RWPE1 (cell line): ENCODE measurements around the gene PLD3.

Experiments used
- CTCF ChIA-PET: fragments of 350-600 bp; sonication (Branson Sonifier 250); formaldehyde crosslinking; extraction: SDS; loops from one replicate; lab custom pipeline; 2021; lab: Yijun Ruan, JAX
- POLR2A ChIA-PET: fragments of 400-600 bp; formaldehyde crosslinking; extraction: SDS; loops from one replicate; lab custom pipeline; 2020; ENCODE audit warnings: antibody characterized with exemption; ENCODE audit not compliant: low non-redundant PET; lab: Yijun Ruan, JAX
- DNase-seq: peaks from one replicate; pipeline ENCODE4 v3.0.0; 2012; ENCODE audit warnings: low spot score
- H3K27ac ChIP-seq: fragments of 450-650 bp; 2 replicates; pipeline ENCODE4 v1.5.1; 2017
- CTCF ChIP-seq: fragments of 450-650 bp; conservative IDR thresholded peaks from 2 replicates; pipeline ENCODE4 v1.5.1; 2017; ENCODE audit warnings: low read depth, mild to moderate bottlenecking

Gene PLD3

GRCh38 chr19:40305403-40305802, 43.1 kb upstream of the PLD3 start:
- peak; percentile 82 for DNase-seq
- CTCF ChIA-PET = interaction anchor here (0.5 to 2.1 kb wide), 20 partner anchors 9 to 1220 kb away, joined by 3 to 10 read pairs (median 3); partner anchors contain the start of gene AKT2
- H3K27ac ChIP-seq = no peak overlapping the region
- POLR2A ChIA-PET = interaction anchor here (0.6 to 0.7 kb wide), 2 partner anchors 9 to 19 kb away, joined by 3 to 5 read pairs; no protein-coding TSS in a partner anchor
- TF ChIP-seq CTCF = peak; percentile 82

GRCh38 chr19:40309666-40310065, 38.8 kb upstream of the PLD3 start:
- H3K27ac ChIP-seq = no peak overlapping the region
- POLR2A ChIA-PET = interaction anchor here (0.7 kb wide), 1 partner anchor 17 kb away, joined by 8 read pairs; no protein-coding TSS in a partner anchor
- DNase-seq = no peak
- CTCF ChIA-PET = no interaction called here
- no peak for TF ChIP-seq CTCF

DNA sequence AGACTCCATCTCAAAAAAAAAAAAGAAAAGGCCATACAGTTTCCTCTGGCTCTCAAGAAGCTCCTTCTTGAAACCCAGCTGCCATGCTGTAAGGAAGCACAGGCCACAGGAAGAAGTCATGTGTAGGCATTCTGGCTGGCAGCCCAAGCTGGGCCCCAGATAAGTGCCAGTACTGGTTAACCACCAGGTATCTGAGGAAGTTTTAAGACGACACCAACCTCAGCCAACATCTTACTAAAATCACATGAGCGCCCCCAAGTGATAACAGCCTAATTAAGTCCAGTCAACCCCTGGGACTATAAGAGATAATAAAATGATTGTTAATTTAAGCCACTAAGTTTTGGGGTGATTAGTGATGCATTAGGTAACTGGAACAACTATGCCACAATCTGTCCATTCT, 36.0 kb upstream of the PLD3 start:
- H3K27ac ChIP-seq = no peak overlapping the region
- CTCF ChIA-PET = interaction anchor here (0.8 kb wide), 1 partner anchor 108 kb away, joined by 3 read pairs; no protein-coding TSS in a partner anchor
- DNase-seq = no peak
- POLR2A ChIA-PET = no interaction called here
- no peak for TF ChIP-seq CTCF

GRCh38 chr19:40313229-40313983, 35.1 kb upstream of the PLD3 start:
- POLR2A ChIA-PET = interaction anchor here (0.6 kb wide), 1 partner anchor 15 kb away, joined by 4 read pairs; no protein-coding TSS in a partner anchor
- TF ChIP-seq CTCF = no peak

DNA sequence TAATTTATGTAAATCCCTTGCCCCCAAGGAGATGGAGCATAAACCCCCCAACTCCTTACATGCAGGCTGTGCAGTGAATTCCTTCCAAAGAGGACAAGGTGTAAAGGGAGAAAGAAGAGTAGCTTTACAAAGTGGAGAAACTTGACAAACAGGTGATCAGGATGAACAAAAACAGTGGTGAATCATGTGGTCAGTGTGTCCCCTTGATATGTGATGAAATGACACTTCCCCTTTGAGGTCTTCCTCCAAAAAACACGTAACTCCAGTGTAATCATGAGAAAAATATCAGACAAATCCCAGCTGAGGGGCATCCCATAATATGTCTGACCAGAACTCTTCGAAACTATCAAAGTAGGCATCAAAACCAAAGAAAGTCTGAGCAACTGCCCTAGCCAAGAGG, 33.8 kb upstream of the PLD3 start:
- no peak for TF ChIP-seq CTCF
- POLR2A ChIA-PET = interaction anchor here (0.7 kb wide), 1 partner anchor 9 kb away, joined by 3 read pairs; no protein-coding TSS in a partner anchor
- H3K27ac ChIP-seq = no peak overlapping the region
- no peak for DNase-seq
- CTCF ChIA-PET = no interaction called here

More at GRCh38 chr19:40313229-40313983, 35.1 kb upstream of the PLD3 start:
- no peak for DNase-seq
- CTCF ChIA-PET = interaction anchor here (0.7 to 0.8 kb wide), 2 partner anchors 8 to 164 kb away, joined by 3 to 5 read pairs; no protein-coding TSS in a partner anchor
- no peak overlapping the region for H3K27ac ChIP-seq

DNA sequence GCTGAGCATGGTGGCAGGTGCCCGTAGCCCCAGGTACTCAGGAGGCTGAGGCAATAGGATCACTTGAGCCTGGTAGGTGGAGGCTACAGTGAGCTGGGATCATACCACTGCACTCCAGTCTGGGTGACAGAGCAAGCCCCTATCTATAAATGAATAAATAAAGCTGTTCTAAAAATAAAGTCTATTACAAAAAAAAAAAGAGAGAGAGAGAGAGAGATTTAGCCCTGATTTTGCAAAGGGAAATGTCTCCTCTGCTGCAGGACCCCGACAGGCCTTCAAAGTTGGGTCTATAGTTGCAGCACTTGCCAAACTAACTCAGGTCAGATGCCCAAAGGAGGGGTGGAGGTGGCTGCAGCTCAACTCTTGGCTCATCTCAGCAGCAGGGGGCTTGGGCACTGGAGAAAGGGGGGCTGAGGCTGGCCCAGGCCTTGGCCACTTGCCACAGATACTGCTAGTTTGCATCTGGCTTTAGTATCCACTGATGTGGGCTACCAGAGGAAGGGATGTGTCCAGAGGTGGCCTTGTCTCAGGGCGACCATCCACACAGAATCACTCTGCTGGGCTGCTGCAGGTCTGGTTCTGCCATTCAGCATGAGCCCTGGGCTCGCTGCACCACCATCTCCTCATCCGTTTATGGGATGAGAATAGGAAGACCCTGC, 32.6 kb upstream of the PLD3 start:
- ChIA-PET POLR2A (no interaction called here), CTCF (interaction anchor here (0.6 kb wide), 2 partner anchors 115 to 1391 kb away, joined by 3 to 4 read pairs; no protein-coding TSS in a partner anchor)
- peak overlapping the region; percentile 14; the same call in 1 of the 2 replicates for H3K27ac ChIP-seq
- no peak for DNase-seq
- no peak for TF ChIP-seq CTCF
